Neuron (in vitro differentiated cells): ENCODE measurements around the gene OR4X1.
"Not testable (repeated sequence)": the region's sequence is repeated elsewhere in the genome, so short reads cannot be mapped to it uniquely, and the experiment has no call there.

Experiments
- H2AFZ ChIP-seq: one replicate; pipeline ENCODE4 v1.6.1; 2013; ENCODE audit warnings: low read depth, mild to moderate bottlenecking, inconsistent platforms, low read length, moderate library complexity
- H3K27me3 ChIP-seq: one replicate; pipeline ENCODE4 v1.6.1; 2013; ENCODE audit warnings: low read length; ENCODE audit not compliant: insufficient read depth
- H3K36me3 ChIP-seq: one replicate; pipeline ENCODE4 v1.6.1; 2013; ENCODE audit warnings: low read length; ENCODE audit not compliant: insufficient read depth
- H3K4me1 ChIP-seq: one replicate; pipeline ENCODE4 v1.6.1; 2013; ENCODE audit warnings: low read length; ENCODE audit not compliant: insufficient read depth
- H3K4me3 ChIP-seq: 2 replicates; pipeline ENCODE4 v1.5.1; 2013; ENCODE audit warnings: mild to moderate bottlenecking, low read length, moderate library complexity
- H3K9me3 ChIP-seq: one replicate; pipeline ENCODE4 v1.6.1; 2013; ENCODE audit warnings: low read length

The OR4X1 gene

GRCh38 chr11:48313590-48313989, 49.9 kb downstream of the OR4X1 start:
- not testable (repeated sequence) for H3K4me3 ChIP-seq, H3K36me3 ChIP-seq, H3K27me3 ChIP-seq, H2AFZ ChIP-seq, H3K9me3 ChIP-seq, H3K4me1 ChIP-seq
